AG09319 (cell line): ENCODE results near the gene GPHN.
"Not testable (repeated sequence)": the region's sequence is repeated elsewhere in the genome, so short reads cannot be mapped to it uniquely, and the experiment has no call there.

Experiments
- DNase-seq: peaks from one replicate; pipeline ENCODE4 v3.0.0-alpha.2; 2010; ENCODE audit warnings: low read depth; ENCODE audit errors: extremely low read depth
- CTCF ChIP-seq: IDR thresholded peaks from 2 replicates; pipeline ENCODE4 v1.5.1; 2011; ENCODE audit warnings: low read depth, mild to moderate bottlenecking, inconsistent platforms, low read length, moderate library complexity

Gene GPHN

GRCh38 chr14:66514213-66514612 is 6.3 kb downstream of the GPHN start:
- no peak for DNase-seq

GRCh38 chr14:66530526-66530925 is 22.6 kb downstream of the GPHN start:
- no peak for DNase-seq
- TF ChIP-seq CTCF = no peak

More at GRCh38 chr14:66514213-66514612, 6.3 kb downstream of the GPHN start:
- no peak for TF ChIP-seq CTCF

- TF ChIP-seq CTCF = no peak
- no peak for DNase-seq
Observed at GRCh38 chr14:66539034-66539433, 31.1 kb downstream of the GPHN start.

- DNase-seq = no peak
- no peak for TF ChIP-seq CTCF
Observed at GRCh38 chr14:66540038-66540437, 32.1 kb downstream of the GPHN start.

GRCh38 chr14:66541627-66542026 is 33.7 kb downstream of the GPHN start:
- TF ChIP-seq CTCF = no peak
- no peak for DNase-seq

GRCh38 chr14:66543996-66544395 is 36.0 kb downstream of the GPHN start:
- no peak for DNase-seq
- TF ChIP-seq CTCF = no peak

- DNase-seq = not testable (repeated sequence)
Observed at GRCh38 chr14:66545191-66545590, 37.2 kb downstream of the GPHN start.

GRCh38 chr14:66545751-66546150 is 37.8 kb downstream of the GPHN start:
- not testable (repeated sequence) for DNase-seq

- no peak for DNase-seq
- no peak for TF ChIP-seq CTCF
Observed at GRCh38 chr14:66563731-66564130, 55.8 kb downstream of the GPHN start.
